Measurements from ENCODE around the gene U2AF2. TPM values are rescaled to one million over a fixed set of nuclear protein-coding genes. Genes with fewer than 3 reads are reported as not detected.

U2AF2 gene
- total and polyA plus RNA-seq, 2 experiments from 2014 or later, result 22.4 to 150 TPM

DNA sequence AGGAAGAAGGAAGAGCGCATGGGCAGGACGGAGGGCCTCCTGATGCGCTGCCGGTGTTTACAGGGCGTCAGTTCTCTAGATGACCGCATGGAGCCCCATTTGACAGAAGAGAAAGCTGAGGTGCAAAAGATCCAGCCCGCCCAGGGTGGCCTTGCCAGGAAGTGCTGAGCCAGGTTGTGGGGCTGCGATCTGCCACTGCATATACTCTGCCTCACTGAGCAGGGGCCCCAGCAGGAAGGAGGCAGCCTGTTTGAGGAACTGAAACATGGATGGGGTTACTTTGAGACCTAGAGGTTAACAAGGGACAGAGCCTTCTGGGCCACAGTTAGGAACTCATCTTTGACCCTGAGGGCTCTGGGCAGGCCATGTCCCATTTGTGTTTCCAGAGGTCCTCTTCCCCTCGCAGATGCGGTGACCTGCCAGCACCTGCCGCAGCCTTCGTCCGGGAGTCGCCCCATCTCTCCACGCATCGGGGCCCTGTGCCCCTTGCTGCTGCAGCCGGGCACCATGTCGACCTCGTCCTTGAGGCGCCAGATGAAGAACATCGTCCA, 23.4 kb downstream of the U2AF2 start:
- H3K27ac ChIP-seq, result no peak overlapping the region
- H2AFZ ChIP-seq, result no peak overlapping the region
- 85 to 87% methylated on average over 21 of the region's 21 CpGs for WGBS, 2 experiments (ENCODE audit: low coverage in 1 of 2, low lambda C conversion rate in 2 of 2, missing lambda C conversion rate in 2 of 2)
- peaks cover 38% of the 10 kb centered on the region for H3K4me1 ChIP-seq (ENCODE audit: insufficient read depth)
- peaks cover 95% of the 10 kb centered on the region for H3K79me2 ChIP-seq (ENCODE audit: insufficient read depth)
- no peak for DNase-seq
- H3F3A ChIP-seq (ENCODE audit: insufficient read depth), result peaks cover 22% of the 10 kb centered on the region
- peaks cover 14% of the 10 kb centered on the region; the same call in 1 of the 2 replicates for H3K36me3 ChIP-seq (ENCODE audit: low read depth)
- 0 out of 2 replicates have a peak overlapping the region, but pooled peaks have one; percentile 91 for H3K9ac ChIP-seq
- H4K20me1 ChIP-seq (ENCODE audit: insufficient read depth), result peaks cover 5% of the 10 kb centered on the region; the same call in 1 of the 2 replicates
- H3K4me3 ChIP-seq, result no peak overlapping the region
- H3K4me2 ChIP-seq (ENCODE audit: unreplicated experiment), result no peak overlapping the region
- TF ChIP-seq EZH2 (IDR thresholded peaks at IDR 0.05; ENCODE audit: insufficient read depth, poor library complexity, severe bottlenecking) (no peak), EZH2phosphoT487 (IDR thresholded peaks at IDR 0.05; ENCODE audit: insufficient read depth, low read depth) (no peak)
- no peaks in the 10 kb centered on the region for H3K9me2 ChIP-seq (ENCODE audit: insufficient read depth)
- in situ Hi-C loops (cut with MboI), result no loop called here
- no peaks in the 10 kb centered on the region for H3K27me3 ChIP-seq (replicated peaks; ENCODE audit: insufficient read depth)
- H3K9me3 ChIP-seq (ENCODE audit: low read depth), result no peaks in the 10 kb centered on the region

DNA sequence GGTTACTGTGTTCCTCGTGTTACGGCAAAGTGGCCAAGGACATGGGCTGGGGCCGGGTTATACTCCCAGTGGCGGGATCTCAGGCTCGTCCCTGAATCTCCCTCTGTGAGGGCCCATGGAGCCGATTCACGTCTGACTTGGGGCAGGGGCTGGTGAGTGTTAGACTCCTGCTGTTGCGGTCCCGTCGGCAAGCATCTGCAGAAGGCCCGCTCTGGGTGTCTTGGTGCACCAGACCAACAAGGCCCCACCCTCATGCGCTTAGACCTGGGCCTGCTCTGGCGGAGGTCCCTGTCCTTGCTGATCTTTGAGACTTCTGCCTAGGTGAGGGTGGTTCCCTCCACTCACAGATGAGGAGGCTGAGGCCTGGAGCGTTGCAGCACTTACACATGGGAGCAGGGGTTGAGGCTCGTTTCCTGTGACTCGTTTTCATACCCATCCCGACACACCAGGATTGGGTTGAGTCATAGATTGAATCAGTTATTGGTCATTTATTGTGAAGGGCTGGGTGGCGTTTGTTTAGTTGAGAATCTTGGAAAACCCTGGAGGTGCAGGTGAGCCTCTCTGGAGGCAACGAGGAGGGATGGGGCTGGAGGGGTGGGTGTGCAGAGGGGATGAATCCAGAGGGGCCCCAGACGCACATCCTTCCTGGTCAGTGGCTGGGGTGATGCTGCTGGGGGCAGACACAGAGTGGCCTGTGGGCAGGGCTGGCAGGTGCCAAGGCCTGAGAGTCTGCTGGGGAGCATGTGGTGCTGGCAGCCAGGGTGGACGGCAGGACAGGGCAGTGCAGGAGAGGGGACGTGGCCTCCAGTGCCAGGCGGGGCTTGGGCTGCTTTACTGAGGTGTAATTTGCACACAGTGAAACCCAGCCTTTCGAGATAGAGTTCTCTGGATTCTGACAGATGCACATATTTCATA, 24.8 kb downstream of the U2AF2 start:
- peak overlapping the region; percentile 45 for H3K27ac ChIP-seq
- no peak overlapping the region for H3K4me3 ChIP-seq
- TF ChIP-seq EZH2 (IDR thresholded peaks at IDR 0.05; ENCODE audit: insufficient read depth, poor library complexity, severe bottlenecking), result no peak
- no peak for TF ChIP-seq EZH2phosphoT487 (IDR thresholded peaks at IDR 0.05; ENCODE audit: insufficient read depth, low read depth)
- peaks cover 96% of the 10 kb centered on the region for H3K79me2 ChIP-seq (ENCODE audit: insufficient read depth)
- 56 to 62% methylated on average over 20 to 24 of the region's 24 CpGs for WGBS, 2 experiments (ENCODE audit: low coverage in 1 of 2, low lambda C conversion rate in 2 of 2, missing lambda C conversion rate in 2 of 2)
- H2AFZ ChIP-seq, result no peak overlapping the region
- DNase-seq, result peak; percentile 84
- H3K4me2 ChIP-seq (ENCODE audit: unreplicated experiment), result no peak overlapping the region
- peaks cover 16% of the 10 kb centered on the region for H3F3A ChIP-seq (ENCODE audit: insufficient read depth)
- no peaks in the 10 kb centered on the region for H3K9me2 ChIP-seq (ENCODE audit: insufficient read depth)
- H3K4me1 ChIP-seq (ENCODE audit: insufficient read depth), result peaks cover 34% of the 10 kb centered on the region
- no peak overlapping the region for H3K9ac ChIP-seq
- no peaks in the 10 kb centered on the region for H3K9me3 ChIP-seq (ENCODE audit: low read depth)
- in situ Hi-C loops (cut with MboI), result no loop called here
- H4K20me1 ChIP-seq (ENCODE audit: insufficient read depth), result 0 out of 2 replicates have a peak, but pooled peaks cover 5% of the 10 kb centered on the region
- H3K27me3 ChIP-seq (replicated peaks; ENCODE audit: insufficient read depth), result no peaks in the 10 kb centered on the region
- H3K36me3 ChIP-seq (ENCODE audit: low read depth), result peaks cover 14% of the 10 kb centered on the region; the same call in 1 of the 2 replicates

DNA sequence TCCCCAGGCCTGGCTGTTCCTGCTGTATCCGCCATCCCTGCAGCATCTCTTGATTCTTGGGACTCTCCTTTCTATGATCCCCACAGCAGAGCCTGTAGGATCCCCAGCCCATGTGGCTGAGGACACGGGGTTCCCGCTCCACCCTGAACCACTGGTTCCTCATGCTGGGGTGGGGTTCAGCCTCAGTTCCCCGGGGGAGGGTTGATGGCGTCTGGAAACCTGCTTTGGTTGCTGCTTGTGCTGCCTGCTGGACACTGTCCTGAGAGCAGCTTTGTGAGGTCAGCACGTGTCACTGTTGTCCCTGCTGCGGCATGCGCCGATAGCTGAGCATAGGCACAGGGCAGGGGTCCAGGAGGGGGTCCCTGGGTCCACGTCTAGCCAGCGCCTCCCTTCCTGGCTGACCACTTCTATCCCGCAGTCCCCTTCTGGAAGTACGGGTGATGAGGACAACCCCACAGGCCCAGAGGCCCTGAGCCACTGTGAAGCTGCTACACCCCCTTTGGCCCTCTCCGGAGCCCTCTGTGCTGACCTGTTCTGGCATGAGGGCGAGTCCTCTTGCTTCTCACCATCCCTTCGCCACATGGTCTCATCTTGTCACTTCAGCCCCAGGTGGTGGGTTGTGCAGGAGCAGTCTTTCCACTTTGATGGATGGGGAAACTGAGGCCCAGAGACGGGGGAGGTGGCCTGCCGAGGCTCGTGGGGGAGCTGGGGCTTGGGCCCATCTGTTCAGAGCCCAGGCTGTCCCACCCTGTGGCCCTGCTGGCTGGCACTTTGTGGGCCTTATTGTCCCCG, 25.7 kb downstream of the U2AF2 start:
- no peaks in the 10 kb centered on the region for H3K9me2 ChIP-seq (ENCODE audit: insufficient read depth)
- DNase-seq, result no peak
- H3K27ac ChIP-seq, result no peak overlapping the region
- no peaks in the 10 kb centered on the region for H3K9me3 ChIP-seq (ENCODE audit: low read depth)
- no peaks in the 10 kb centered on the region for H3K27me3 ChIP-seq (replicated peaks; ENCODE audit: insufficient read depth)
- TF ChIP-seq EZH2 (IDR thresholded peaks at IDR 0.05; ENCODE audit: insufficient read depth, poor library complexity, severe bottlenecking) (no peak), EZH2phosphoT487 (IDR thresholded peaks at IDR 0.05; ENCODE audit: insufficient read depth, low read depth) (no peak)
- H3K4me1 ChIP-seq (ENCODE audit: insufficient read depth), result peaks cover 34% of the 10 kb centered on the region
- peaks cover 100% of the 10 kb centered on the region for H3K79me2 ChIP-seq (ENCODE audit: insufficient read depth)
- H4K20me1 ChIP-seq (ENCODE audit: insufficient read depth), result 0 out of 2 replicates have a peak, but pooled peaks cover 5% of the 10 kb centered on the region
- H3K4me3 ChIP-seq, result no peak overlapping the region
- H3K9ac ChIP-seq, result no peak overlapping the region
- peaks cover 14% of the 10 kb centered on the region for H3F3A ChIP-seq (ENCODE audit: insufficient read depth)
- WGBS, 2 experiments (ENCODE audit: low coverage in 1 of 2, low lambda C conversion rate in 2 of 2, missing lambda C conversion rate in 2 of 2), result 84 to 86% methylated on average over 20 of the region's 20 CpGs
- H2AFZ ChIP-seq, result no peak overlapping the region
- H3K4me2 ChIP-seq (ENCODE audit: unreplicated experiment), result no peak overlapping the region
- H3K36me3 ChIP-seq (ENCODE audit: low read depth), result peaks cover 14% of the 10 kb centered on the region; the same call in 1 of the 2 replicates
- in situ Hi-C loops (cut with MboI), result no loop called here

Data from GM23248 (cell line).